Measurements from ENCODE around the gene FYCO1. TPM values are rescaled to one million over a fixed set of nuclear protein-coding genes. Genes with fewer than 3 reads are reported as not detected.

The FYCO1 gene
- polyA plus RNA-seq, 3 donors = 0.59 to 5.0 (median 1.3) TPM

DNA sequence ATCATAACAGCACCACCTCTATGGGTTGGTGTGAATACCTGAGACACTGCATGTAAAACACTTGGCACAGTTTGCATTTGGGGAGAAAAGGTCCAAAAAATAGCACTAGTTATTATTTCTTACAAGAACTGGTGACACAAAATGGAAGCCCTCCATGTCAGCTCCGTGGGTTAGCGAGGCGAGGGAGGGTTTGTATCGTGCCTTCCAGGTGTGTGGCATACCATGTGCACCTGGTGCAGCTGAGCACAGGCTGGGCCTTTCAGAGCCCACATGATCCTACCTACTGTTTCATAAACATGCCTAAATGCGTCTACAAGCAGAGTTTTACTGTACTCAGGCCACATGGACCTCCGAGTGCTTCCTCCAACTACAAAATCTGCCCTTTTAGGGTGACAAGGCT is 46.7 kb downstream of the FYCO1 start:
- H3K4me2 ChIP-seq (replicated peaks; ENCODE audit: extremely low read depth, low read length, poor library complexity, severe bottlenecking) = no peak overlapping the region
- no peak overlapping the region for H3K4me3 ChIP-seq (replicated peaks in 1 of 3; ENCODE audit: low read depth in 2 of 3, low read length in 3 of 3)
- no peak overlapping the region for H2AFZ ChIP-seq (ENCODE audit: insufficient read depth, low read depth, low read length, poor library complexity, severe bottlenecking)
- Mint-ChIP-seq H3K4me1 (no peaks in the 10 kb centered on the region), H3K4me3 (no peak overlapping the region), H3K36me3 (peaks cover 89 to 91% of the 10 kb centered on the region in 2 donors), H3K27ac (no peak overlapping the region), H3K27me3 (ENCODE audit: low read depth in 3 of 3) (peaks cover 1 to 4% (median 2%) of the 10 kb centered on the region in 3 donors), H3K9me3 (no peaks in the 10 kb centered on the region)
- WGBS (ENCODE audit: insufficient coverage) = 89% methylated on average over 4 of the region's 6 CpGs
- no peaks in the 10 kb centered on the region for H3K79me2 ChIP-seq (ENCODE audit: insufficient read depth, low read length)
- intact Hi-C loops (cut with micrococcal nuclease) = no loop called here
- peaks cover 83 to 96% of the 10 kb centered on the region in 2 donors for H3K36me3 ChIP-seq (replicated peaks in 1 of 2; ENCODE audit: control insufficient read depth in 1 of 2, insufficient read depth in 2 of 2, low read length in 2 of 2)
- no peak overlapping the region for H3K27ac ChIP-seq (ENCODE audit: low read depth in 1 of 2, low read length in 2 of 2)
- no peaks in the 10 kb centered on the region for H3K4me1 ChIP-seq (ENCODE audit: control insufficient read depth in 1 of 2, insufficient read depth in 2 of 2, low read length in 2 of 2)
- no peak for DNase-seq
- H3K9me3 ChIP-seq (replicated peaks in 1 of 2; ENCODE audit: control insufficient read depth in 1 of 2, insufficient read depth in 1 of 2, low read length in 2 of 2) = no peaks in the 10 kb centered on the region
- no peaks in the 10 kb centered on the region for H4K20me1 ChIP-seq (ENCODE audit: insufficient read depth, low read length)
- TF ChIP-seq, protein P1, sequence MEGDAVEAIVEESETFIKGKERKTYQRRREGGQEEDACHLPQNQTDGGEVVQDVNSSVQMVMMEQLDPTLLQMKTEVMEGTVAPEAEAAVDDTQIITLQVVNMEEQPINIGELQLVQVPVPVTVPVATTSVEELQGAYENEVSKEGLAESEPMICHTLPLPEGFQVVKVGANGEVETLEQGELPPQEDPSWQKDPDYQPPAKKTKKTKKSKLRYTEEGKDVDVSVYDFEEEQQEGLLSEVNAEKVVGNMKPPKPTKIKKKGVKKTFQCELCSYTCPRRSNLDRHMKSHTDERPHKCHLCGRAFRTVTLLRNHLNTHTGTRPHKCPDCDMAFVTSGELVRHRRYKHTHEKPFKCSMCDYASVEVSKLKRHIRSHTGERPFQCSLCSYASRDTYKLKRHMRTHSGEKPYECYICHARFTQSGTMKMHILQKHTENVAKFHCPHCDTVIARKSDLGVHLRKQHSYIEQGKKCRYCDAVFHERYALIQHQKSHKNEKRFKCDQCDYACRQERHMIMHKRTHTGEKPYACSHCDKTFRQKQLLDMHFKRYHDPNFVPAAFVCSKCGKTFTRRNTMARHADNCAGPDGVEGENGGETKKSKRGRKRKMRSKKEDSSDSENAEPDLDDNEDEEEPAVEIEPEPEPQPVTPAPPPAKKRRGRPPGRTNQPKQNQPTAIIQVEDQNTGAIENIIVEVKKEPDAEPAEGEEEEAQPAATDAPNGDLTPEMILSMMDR (IDR thresholded peaks at IDR 0.05) = no peak
- H3K27me3 ChIP-seq (ENCODE audit: control insufficient read depth in 2 of 2, insufficient read depth in 2 of 2, low read length in 2 of 2) = no peaks in the 10 kb centered on the region
- no peak overlapping the region for H3K9ac ChIP-seq (ENCODE audit: insufficient read depth, low read length, poor library complexity, severe bottlenecking)

GRCh38 chr3:45948311-45948781 is 47.3 kb downstream of the FYCO1 start:
- H3K9ac ChIP-seq (ENCODE audit: insufficient read depth, low read length, poor library complexity, severe bottlenecking) = no peak overlapping the region
- H3K79me2 ChIP-seq (ENCODE audit: insufficient read depth, low read length) = no peaks in the 10 kb centered on the region
- Mint-ChIP-seq H3K27ac (no peak overlapping the region), H3K4me3 (no peak overlapping the region), H3K36me3 (peaks cover 86 to 90% of the 10 kb centered on the region in 2 donors), H3K27me3 (ENCODE audit: low read depth in 3 of 3) (peaks cover 1 to 4% (median 2%) of the 10 kb centered on the region in 3 donors), H3K4me1 (no peaks in the 10 kb centered on the region), H3K9me3 (no peaks in the 10 kb centered on the region)
- intact Hi-C loops (cut with micrococcal nuclease) = no loop called here
- H3K9me3 ChIP-seq (replicated peaks in 1 of 2; ENCODE audit: control insufficient read depth in 1 of 2, insufficient read depth in 1 of 2, low read length in 2 of 2) = no peaks in the 10 kb centered on the region
- H2AFZ ChIP-seq (ENCODE audit: insufficient read depth, low read depth, low read length, poor library complexity, severe bottlenecking) = no peak overlapping the region
- no peak overlapping the region for H3K4me3 ChIP-seq (replicated peaks in 1 of 3; ENCODE audit: low read depth in 2 of 3, low read length in 3 of 3)
- TF ChIP-seq, protein P1 (IDR thresholded peaks at IDR 0.05) = no peak
- H3K36me3 ChIP-seq (replicated peaks in 1 of 2; ENCODE audit: control insufficient read depth in 1 of 2, insufficient read depth in 2 of 2, low read length in 2 of 2) = peaks cover 78 to 96% of the 10 kb centered on the region in 2 donors
- no peaks in the 10 kb centered on the region for H3K27me3 ChIP-seq (ENCODE audit: control insufficient read depth in 2 of 2, insufficient read depth in 2 of 2, low read length in 2 of 2)
- H3K27ac ChIP-seq (ENCODE audit: low read depth in 1 of 2, low read length in 2 of 2) = no peak overlapping the region
- H3K4me2 ChIP-seq (replicated peaks; ENCODE audit: extremely low read depth, low read length, poor library complexity, severe bottlenecking) = no peak overlapping the region
- no peaks in the 10 kb centered on the region for H4K20me1 ChIP-seq (ENCODE audit: insufficient read depth, low read length)
- 40% methylated on average over 4 of the region's 6 CpGs for WGBS (ENCODE audit: insufficient coverage)
- no peaks in the 10 kb centered on the region for H3K4me1 ChIP-seq (ENCODE audit: control insufficient read depth in 1 of 2, insufficient read depth in 2 of 2, low read length in 2 of 2)
- no peak for DNase-seq
